ENCODE data around the gene PTGER2. TPM values are rescaled to one million over a fixed set of nuclear protein-coding genes. Genes with fewer than 3 reads are reported as not detected.

The PTGER2 gene
- total and polyA plus RNA-seq, 3 experiments from 2014 or later = 34.4 to 289 (median 35.6) TPM

GRCh38 chr14:52363961-52364360 lies 49.8 kb downstream of the PTGER2 start:
- H3K4me1 Mint-ChIP-seq = peaks cover 4 to 15% (median 14%) of the 10 kb centered on the region in 3 donors
- CTCF ChIA-PET = interaction anchor here (1.3 to 2.0 kb wide), 2 partner anchors 13 to 16 kb away, joined by 3 to 5 read pairs; no protein-coding TSS in a partner anchor
- H3K27ac ChIP-seq (ENCODE audit: low read depth, low read length) = no peak overlapping the region

GRCh38 chr14:52365071-52365470 lies 51.0 kb downstream of the PTGER2 start:
- Histone ChIP-seq H3K27ac (ENCODE audit: low read depth, low read length) (no peak overlapping the region), H3K4me3 (ENCODE audit: low read length) (no peak overlapping the region), H3K36me3 (ENCODE audit: insufficient read depth, low read length) (no peaks in the 10 kb centered on the region), H3K4me1 (ENCODE audit: insufficient read depth, low read length) (no peaks in the 10 kb centered on the region), H3K27me3 (ENCODE audit: insufficient read depth, low read length, poor library complexity, severe bottlenecking) (no peaks in the 10 kb centered on the region), H3K9me3 (ENCODE audit: low read length) (no peaks in the 10 kb centered on the region)
- Mint-ChIP-seq H3K4me3 (no peak overlapping the region), H3K36me3 (peaks cover 0 to 4% (median 0%) of the 10 kb centered on the region in 3 donors), H3K4me1 (peaks cover 4 to 12% (median 11%) of the 10 kb centered on the region in 3 donors), H3K27ac (no peak overlapping the region), H3K27me3 (no peaks in the 10 kb centered on the region), H3K9me3 (no peaks in the 10 kb centered on the region)
- CTCF ChIA-PET = interaction anchor here (1.3 kb wide), 1 partner anchor 15 kb away, joined by 3 read pairs; no protein-coding TSS in a partner anchor
- POLR2A ChIA-PET = no interaction called here
- DNase-seq = no peak

More at GRCh38 chr14:52363961-52364360, 49.8 kb downstream of the PTGER2 start:
- no peak for DNase-seq
- Histone ChIP-seq H3K4me1 (ENCODE audit: insufficient read depth, low read length) (no peaks in the 10 kb centered on the region), H3K36me3 (ENCODE audit: insufficient read depth, low read length) (no peaks in the 10 kb centered on the region), H3K9me3 (ENCODE audit: low read length) (no peaks in the 10 kb centered on the region), H3K4me3 (ENCODE audit: low read length) (no peak overlapping the region), H3K27me3 (ENCODE audit: insufficient read depth, low read length, poor library complexity, severe bottlenecking) (no peaks in the 10 kb centered on the region)
- Mint-ChIP-seq H3K27ac (no peak overlapping the region), H3K36me3 (peaks cover 0 to 4% (median 0%) of the 10 kb centered on the region in 3 donors), H3K9me3 (no peaks in the 10 kb centered on the region), H3K4me3 (no peak overlapping the region), H3K27me3 (no peaks in the 10 kb centered on the region)
- POLR2A ChIA-PET = no interaction called here

DNA sequence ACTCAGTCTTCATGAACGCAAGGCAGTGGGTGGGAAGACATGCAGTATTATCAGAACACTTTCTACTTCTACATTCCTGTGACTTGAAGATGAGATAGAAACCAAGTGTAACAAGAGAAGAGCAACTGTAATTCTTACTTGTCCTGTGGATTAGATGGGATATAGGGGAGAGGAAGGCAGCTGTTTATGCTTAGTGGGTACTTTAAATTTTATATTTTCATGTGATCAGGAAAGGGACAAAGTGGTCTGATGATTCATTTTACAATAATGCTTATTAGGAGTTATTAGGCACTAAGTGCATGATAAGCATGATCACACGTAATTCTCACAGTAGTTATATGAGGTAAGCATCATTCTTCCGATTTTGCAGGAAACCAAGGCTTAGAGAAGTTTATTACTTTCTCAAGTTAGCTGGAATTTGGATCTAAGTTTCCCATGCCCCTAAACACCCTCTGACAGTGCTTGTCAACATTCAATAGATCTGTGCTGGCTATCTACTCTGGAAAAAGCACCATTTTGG lies 52.7 kb downstream of the PTGER2 start:
- H3K27me3 ChIP-seq (ENCODE audit: insufficient read depth, low read length, poor library complexity, severe bottlenecking) = no peaks in the 10 kb centered on the region
- no peaks in the 10 kb centered on the region for H3K4me1 ChIP-seq (ENCODE audit: insufficient read depth, low read length)
- Mint-ChIP-seq H3K4me1 (peaks cover 0 to 9% (median 3%) of the 10 kb centered on the region in 3 donors), H3K36me3 (peaks cover 0 to 4% (median 0%) of the 10 kb centered on the region in 3 donors), H3K9me3 (no peaks in the 10 kb centered on the region), H3K4me3 (no peak overlapping the region), H3K27ac (no peak overlapping the region), H3K27me3 (no peaks in the 10 kb centered on the region)
- ChIA-PET POLR2A (no interaction called here), CTCF (no interaction called here)
- no peak overlapping the region for H3K4me3 ChIP-seq (ENCODE audit: low read length)
- no peak for DNase-seq
- no peak overlapping the region for H3K27ac ChIP-seq (ENCODE audit: low read depth, low read length)
- H3K9me3 ChIP-seq (ENCODE audit: low read length) = no peaks in the 10 kb centered on the region
- H3K36me3 ChIP-seq (ENCODE audit: insufficient read depth, low read length) = no peaks in the 10 kb centered on the region

DNA sequence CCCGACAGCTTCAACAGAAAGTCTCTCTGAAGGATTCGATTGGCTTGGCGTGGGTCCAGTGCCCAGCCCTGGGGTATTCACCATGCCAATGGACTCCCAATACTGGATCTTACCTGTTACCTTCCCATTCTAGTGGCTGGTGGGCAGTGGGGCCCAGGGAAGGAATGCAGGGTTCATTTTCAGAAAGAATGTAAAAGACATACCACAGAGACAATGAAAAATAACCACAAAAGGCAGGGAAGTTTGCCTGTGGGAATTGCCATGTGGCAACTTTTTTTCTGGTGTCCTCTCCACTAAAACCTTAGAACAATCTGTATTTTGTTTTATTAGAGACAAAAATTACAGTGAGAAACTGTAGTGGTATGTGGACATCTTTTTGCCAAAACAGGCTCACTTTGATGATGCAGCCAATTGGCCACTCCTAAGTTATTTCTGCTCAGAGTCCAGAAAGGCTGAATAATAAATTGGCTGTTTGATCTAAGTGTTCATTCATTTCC lies 55.2 kb downstream of the PTGER2 start:
- peaks cover 0 to 9% (median 0%) of the 10 kb centered on the region in 5 donors for H3K9me3 Mint-ChIP-seq
- ChIA-PET POLR2A (no interaction called here), CTCF (no interaction called here)
- H3K27ac Mint-ChIP-seq = no peak overlapping the region
- Histone ChIP-seq H3K4me3 (ENCODE audit: low read length) (no peak overlapping the region), H3K36me3 (ENCODE audit: insufficient read depth, low read length) (no peaks in the 10 kb centered on the region), H3K27ac (ENCODE audit: low read depth, low read length) (no peak overlapping the region), H3K4me1 (ENCODE audit: insufficient read depth, low read length) (no peaks in the 10 kb centered on the region), H3K27me3 (ENCODE audit: insufficient read depth, low read length, poor library complexity, severe bottlenecking) (no peaks in the 10 kb centered on the region), H3K9me3 (ENCODE audit: low read length) (no peaks in the 10 kb centered on the region)
- H3K4me1 Mint-ChIP-seq = peaks cover 0 to 11% (median 0%) of the 10 kb centered on the region in 3 donors
- no peak overlapping the region for H3K4me3 Mint-ChIP-seq
- no peak for DNase-seq
- peaks cover 0 to 10% (median 0%) of the 10 kb centered on the region in 3 donors for H3K36me3 Mint-ChIP-seq
- no peaks in the 10 kb centered on the region for H3K27me3 Mint-ChIP-seq

DNA sequence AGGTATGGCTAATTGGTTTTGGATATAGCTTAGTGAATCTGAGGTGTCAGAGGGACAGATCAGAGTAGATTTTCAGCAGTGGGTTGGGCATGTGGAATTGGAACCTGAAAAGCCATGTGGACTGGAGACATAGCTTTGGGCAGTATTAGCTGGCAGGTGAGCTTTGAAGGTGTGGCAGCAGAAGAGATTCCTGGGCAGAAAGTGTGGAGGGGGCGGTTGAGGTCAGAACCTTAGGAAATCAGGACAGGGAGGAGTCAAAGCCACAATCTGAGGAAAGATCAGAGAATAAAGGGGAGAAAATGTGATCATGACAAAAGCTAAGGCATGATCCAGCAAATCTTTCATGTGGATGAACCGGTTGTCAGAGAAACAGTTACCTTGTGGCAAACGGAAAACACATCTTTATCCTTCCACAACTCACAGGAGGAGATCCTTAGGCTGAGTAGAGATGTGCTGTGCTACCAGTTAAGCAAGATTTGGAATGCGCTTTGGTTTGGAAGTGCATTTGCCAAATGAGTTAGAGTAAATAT lies 56.4 kb downstream of the PTGER2 start:
- peaks cover 0 to 10% (median 2%) of the 10 kb centered on the region in 5 donors for H3K9me3 Mint-ChIP-seq
- H3K27ac ChIP-seq (ENCODE audit: low read depth, low read length) = no peak overlapping the region
- DNase-seq = no peak
- no peak overlapping the region for H3K27ac Mint-ChIP-seq
- H3K36me3 Mint-ChIP-seq = peaks cover 0 to 14% (median 3%) of the 10 kb centered on the region in 3 donors
- POLR2A ChIA-PET = no interaction called here
- no peaks in the 10 kb centered on the region for H3K36me3 ChIP-seq (ENCODE audit: insufficient read depth, low read length)
- no peak overlapping the region for H3K4me3 ChIP-seq (ENCODE audit: low read length)
- peaks cover 0 to 11% (median 5%) of the 10 kb centered on the region in 3 donors for H3K4me1 Mint-ChIP-seq
- no peaks in the 10 kb centered on the region for H3K27me3 Mint-ChIP-seq
- H3K4me3 Mint-ChIP-seq = no peak overlapping the region
- no peaks in the 10 kb centered on the region for H3K4me1 ChIP-seq (ENCODE audit: insufficient read depth, low read length)
- no peaks in the 10 kb centered on the region for H3K9me3 ChIP-seq (ENCODE audit: low read length)
- H3K27me3 ChIP-seq (ENCODE audit: insufficient read depth, low read length, poor library complexity, severe bottlenecking) = no peaks in the 10 kb centered on the region
- CTCF ChIA-PET = no interaction called here

GRCh38 chr14:52377940-52378339 lies 63.8 kb downstream of the PTGER2 start:
- H3K27ac ChIP-seq (ENCODE audit: low read depth, low read length) = no peak overlapping the region
- H3K4me1 ChIP-seq (ENCODE audit: insufficient read depth, low read length) = peaks cover 6% of the 10 kb centered on the region
- H3K9me3 Mint-ChIP-seq = peaks cover 0 to 13% (median 2%) of the 10 kb centered on the region in 5 donors
- H3K4me3 Mint-ChIP-seq = no peak overlapping the region
- no peaks in the 10 kb centered on the region for H3K9me3 ChIP-seq (ENCODE audit: low read length)
- H3K36me3 ChIP-seq (ENCODE audit: insufficient read depth, low read length) = no peaks in the 10 kb centered on the region
- H3K27me3 ChIP-seq (ENCODE audit: insufficient read depth, low read length, poor library complexity, severe bottlenecking) = no peaks in the 10 kb centered on the region
- H3K36me3 Mint-ChIP-seq = peaks cover 0 to 32% (median 3%) of the 10 kb centered on the region in 3 donors
- peaks cover 5 to 6% of the 10 kb centered on the region in 2 donors for H3K27me3 Mint-ChIP-seq
- no peak overlapping the region for H3K27ac Mint-ChIP-seq
- H3K4me3 ChIP-seq (ENCODE audit: low read length) = no peak overlapping the region
- DNase-seq = no peak
- ChIA-PET POLR2A (no interaction called here), CTCF (no interaction called here)
- H3K4me1 Mint-ChIP-seq = peaks cover 9 to 21% (median 17%) of the 10 kb centered on the region in 3 donors

Other genes starting within 250 kb of the PTGER2 start
- not detected for gene NID2, start 245.3 kb upstream of the PTGER2 start, total RNA-seq
- 0.30 TPM for gene NID2, start 245.3 kb upstream of the PTGER2 start, polyA plus RNA-seq
- gene PTGDR, start 46.6 kb upstream of the PTGER2 start, total RNA-seq = 1 to 10 TPM in 1 of 2 experiments, under 1 TPM in 1; 0.66 to 1.4 TPM
- 50.8 TPM for gene PTGDR, start 46.6 kb upstream of the PTGER2 start, polyA plus RNA-seq
- gene TXNDC16, start 238.2 kb downstream of the PTGER2 start, total RNA-seq = 1 to 10 TPM; 3.8 to 4.6 TPM
- 1.8 TPM for gene TXNDC16, start 238.2 kb downstream of the PTGER2 start, polyA plus RNA-seq
- under 1 TPM; 0.50 to 0.91 TPM for gene GPR137C, start 238.5 kb downstream of the PTGER2 start, total RNA-seq
- not detected for gene GPR137C, start 238.5 kb downstream of the PTGER2 start, polyA plus RNA-seq

All from CD8-positive, alpha-beta memory T cell (primary cell).